WTC11 (cell line): Measurements from ENCODE around the gene NFATC2IP.

Experiments used
- CTCF ChIP-seq: fragments of 200-600 bp; IDR thresholded peaks from 2 replicates; pipeline ENCODE4 v1.8.0; 2022; ENCODE audit warnings: antibody characterized with exemption
- E2F1 ChIP-seq: sonication (generic); formaldehyde crosslinking; IDR thresholded peaks from 2 replicates; pipeline ENCODE4 v1.8.0; 2022; ENCODE audit warnings: mild to moderate bottlenecking, missing genetic modification reagents
- ELF4 ChIP-seq: sonication (generic); formaldehyde crosslinking; IDR thresholded peaks from 2 replicates; pipeline ENCODE4 v1.8.1; 2022; ENCODE audit warnings: low read depth, mild to moderate bottlenecking, moderate library complexity, missing genetic modification reagents
- EMX1 ChIP-seq: fragments of 250-450 bp; sonication (Bioruptor Pico); IDR thresholded peaks from 2 replicates; pipeline ENCODE4 v1.8.0; 2021; ENCODE audit warnings: mild to moderate bottlenecking
- GTF2I ChIP-seq: fragments of 250-450 bp; sonication (Bioruptor Pico); conservative IDR thresholded peaks from 2 replicates; pipeline ENCODE4 v1.4.0; 2021; ENCODE audit warnings: mild to moderate bottlenecking
- IRF2 ChIP-seq: sonication (generic); formaldehyde crosslinking; IDR thresholded peaks from 2 replicates; pipeline ENCODE4 v1.8.0; 2022; ENCODE audit warnings: low read depth, missing genetic modification reagents, borderline replicate concordance
- MAX ChIP-seq: sonication (generic); formaldehyde crosslinking; IDR thresholded peaks from 2 replicates; pipeline ENCODE4 v1.8.0; 2022; ENCODE audit warnings: mild to moderate bottlenecking, missing genetic modification reagents
- MXD4 ChIP-seq: fragments of 250-450 bp; sonication (Bioruptor Pico); IDR thresholded peaks from 2 replicates; pipeline ENCODE4 v1.8.0; 2021; ENCODE audit warnings: mild to moderate bottlenecking, moderate library complexity, borderline replicate concordance
- NFYB ChIP-seq: sonication (generic); formaldehyde crosslinking; conservative IDR thresholded peaks from 2 replicates; pipeline ENCODE4 v1.8.0; 2022; ENCODE audit warnings: low read depth, missing genetic modification reagents
- RORB ChIP-seq: fragments of 250-450 bp; sonication (Bioruptor Pico); IDR thresholded peaks from 2 replicates; pipeline ENCODE4 v1.9.0; 2021; ENCODE audit warnings: mild to moderate bottlenecking
- SP1 ChIP-seq: sonication (generic); formaldehyde crosslinking; conservative IDR thresholded peaks from 2 replicates; pipeline ENCODE4 v1.8.1; 2022; ENCODE audit warnings: missing genetic modification reagents
- TCF7 ChIP-seq: sonication (generic); formaldehyde crosslinking; IDR thresholded peaks from 2 replicates; pipeline ENCODE4 v1.8.0; 2022; ENCODE audit warnings: mild to moderate bottlenecking, low read depth, missing genetic modification reagents, moderate library complexity
- TP53 ChIP-seq: sonication (generic); formaldehyde crosslinking; IDR thresholded peaks from 2 replicates; pipeline ENCODE4 v1.8.1; 2023; ENCODE audit warnings: mild to moderate bottlenecking, missing genetic modification reagents
- ZSCAN18 ChIP-seq: fragments of 250-450 bp; sonication (Bioruptor Pico); IDR thresholded peaks from 2 replicates; pipeline ENCODE4 v2.1.2; 2022; ENCODE audit warnings: mild to moderate bottlenecking, moderate library complexity

- TF ChIP-seq CTCF (no peak), RORB (CRISPR knock-in tag) (no peak), SP1 (CRISPR knock-in tag) (no peak), GTF2I (CRISPR knock-in tag) (no peak), EMX1 (CRISPR knock-in tag) (no peak), NFYB (CRISPR knock-in tag) (no peak), ZSCAN18 (CRISPR knock-in tag) (no peak), MAX (no peak), ELF4 (CRISPR knock-in tag) (no peak), TCF7 (no peak), MXD4 (CRISPR knock-in tag) (no peak), TP53 (CRISPR knock-in tag) (no peak), IRF2 (CRISPR knock-in tag) (no peak), E2F1 (CRISPR knock-in tag) (no peak)
These were observed 18.2 kb upstream of the NFATC2IP start for GRCh38 chr16:28932339-28933141.
